Thyroid gland (tissue), 4 donors: Measurements from ENCODE around the gene PLA2G4A. TPM values are rescaled to one million over a fixed set of nuclear protein-coding genes. Genes with fewer than 3 reads are reported as not detected.

Source experiments
- DNase-seq, 2 donors: peaks; one replicate each; pipeline ENCODE4 v3.0.0-alpha.2; 2019
- H3K27ac ChIP-seq, 3 donors: fragments of 200-600 bp; sonication (generic); 1 replicate in 2 of 3; 2 replicates in 1 of 3; pipeline ENCODE4 v1.5.1; 2016 to 2019; ENCODE audit warnings: mild to moderate bottlenecking in 1 of 3, moderate library complexity in 1 of 3
- H3K27me3 ChIP-seq: fragments of 200-600 bp; sonication (generic); one replicate; pipeline ENCODE4 v1.5.1; 2019
- H3K36me3 ChIP-seq, 2 donors: fragments of 200-600 bp; sonication (generic); one replicate each; pipeline ENCODE4 v1.5.1; 2016 to 2019
- H3K4me1 ChIP-seq, 2 donors: fragments of 200-600 bp; sonication (generic); one replicate each; pipeline ENCODE4 v1.5.1; 2017 to 2019
- H3K4me3 ChIP-seq, 3 donors: fragments of 200-600 bp; sonication (generic); replicated peaks in 1 of 3; 1 replicate in 2 of 3; 2 replicates in 1 of 3; pipeline ENCODE4 v1.5.1; 2016; ENCODE audit warnings: mild to moderate bottlenecking in 1 of 3
- H3K9me3 ChIP-seq: fragments of 200-600 bp; sonication (generic); one replicate; pipeline ENCODE4 v1.5.1; 2017
- CTCF ChIP-seq, 6 experiments: fragments of 200-600 bp in 3 of 6; fragments of 450-650 bp in 3 of 6; sonication (generic) in 3 of 6; IDR thresholded peaks; one replicate each; pipeline ENCODE4 v1.5.1; 2016 to 2019; ENCODE audit warnings: antibody characterized with exemption in 6 of 6, mild to moderate bottlenecking in 2 of 6, inconsistent platforms in 1 of 6, moderate library complexity in 1 of 6
- POLR2A ChIP-seq, 2 donors: fragments of 450-650 bp; IDR thresholded peaks; one replicate each; pipeline ENCODE4 v1.6.1; 2017; ENCODE audit warnings: antibody characterized with exemption in 2 of 2, mild to moderate bottlenecking in 2 of 2, moderate library complexity in 1 of 2
- WGBS, 2 donors: methylation state at CpG; one replicate each; pipeline ENCODE4 v1.1.5; 2017; 5-methylcytosine and 5-hydroxymethylcytosine counted together
- intact Hi-C: fragments of 100-400 bp; cut with DNase I; formaldehyde crosslinking; loops from one replicate; pipeline ENCODE4 v1.15.1; 2023
- total RNA-seq, 4 donors: library from RNA; depleted of rRNA; stranded (reverse); fragments of >200 nt; gene quantifications; one replicate each; pipeline ENCODE4 v1.2.3, GENCODE V29; 2016

Gene PLA2G4A
- total RNA-seq, 4 donors from 2014 or later = 3.4 to 6.4 (median 5.2) TPM

GRCh38 chr1:186943891-186944686 is 115.3 kb downstream of the PLA2G4A start:
- intact Hi-C loops = no loop called here
- H3K9me3 ChIP-seq = no peaks in the 10 kb centered on the region
- TF ChIP-seq CTCF (IDR thresholded peaks at IDR 0.05) (no peak), POLR2A (IDR thresholded peaks at IDR 0.05) (no peak)

GRCh38 chr1:186945146-186945545 is 116.4 kb downstream of the PLA2G4A start:
- Histone ChIP-seq H3K27me3 (no peaks in the 10 kb centered on the region), H3K27ac (no peak overlapping the region), H3K9me3 (no peaks in the 10 kb centered on the region), H3K36me3 (no peaks in the 10 kb centered on the region), H3K4me1 (no peaks in the 10 kb centered on the region), H3K4me3 (no peak overlapping the region)
- no peak for DNase-seq
- TF ChIP-seq POLR2A (IDR thresholded peaks at IDR 0.05) (no peak), CTCF (IDR thresholded peaks at IDR 0.05) (no peak)
- WGBS, 2 donors = 90 to 93% methylated on average over 4 of the region's 4 CpGs
- intact Hi-C loops = no loop called here

More at GRCh38 chr1:186943891-186944686, 115.3 kb downstream of the PLA2G4A start:
- Histone ChIP-seq H3K36me3 (no peaks in the 10 kb centered on the region), H3K4me3 (no peak overlapping the region), H3K27ac (no peak overlapping the region), H3K27me3 (no peaks in the 10 kb centered on the region), H3K4me1 (no peaks in the 10 kb centered on the region)
- no peak for DNase-seq
- 83 to 85% methylated on average over 8 of the region's 8 CpGs for WGBS, 2 donors

- no peaks in the 10 kb centered on the region for H3K36me3 ChIP-seq
- 43 to 47% methylated on average over 4 of the region's 4 CpGs for WGBS, 2 donors
- no peaks in the 10 kb centered on the region for H3K4me1 ChIP-seq
- H3K9me3 ChIP-seq = no peaks in the 10 kb centered on the region
- DNase-seq = no peak
- H3K27me3 ChIP-seq = no peaks in the 10 kb centered on the region
- intact Hi-C loops = no loop called here
- no peak overlapping the region for H3K27ac ChIP-seq
- TF ChIP-seq POLR2A (IDR thresholded peaks at IDR 0.05) (no peak), CTCF (IDR thresholded peaks at IDR 0.05) (no peak)
- no peak overlapping the region for H3K4me3 ChIP-seq
These were observed 119.8 kb downstream of the PLA2G4A start for GRCh38 chr1:186948535-186948934.

GRCh38 chr1:186949173-186949572 is 120.4 kb downstream of the PLA2G4A start:
- no peak for TF ChIP-seq CTCF (IDR thresholded peaks at IDR 0.05)
- TF ChIP-seq POLR2A (IDR thresholded peaks at IDR 0.05) = no peak
- Histone ChIP-seq H3K36me3 (no peaks in the 10 kb centered on the region), H3K27me3 (no peaks in the 10 kb centered on the region), H3K4me3 (no peak overlapping the region), H3K9me3 (no peaks in the 10 kb centered on the region), H3K27ac (no peak overlapping the region), H3K4me1 (no peaks in the 10 kb centered on the region)
- intact Hi-C loops = no loop called here
- no peak for DNase-seq
- WGBS, 2 donors = 41 to 48% methylated on average over 1 of the region's 1 CpG

- no peaks in the 10 kb centered on the region for H3K36me3 ChIP-seq
- no peaks in the 10 kb centered on the region for H3K27me3 ChIP-seq
- TF ChIP-seq POLR2A (IDR thresholded peaks at IDR 0.05) = no peak
- TF ChIP-seq CTCF (IDR thresholded peaks at IDR 0.05) = no peak
- H3K9me3 ChIP-seq = no peaks in the 10 kb centered on the region
- no peak overlapping the region for H3K27ac ChIP-seq
- no peak for DNase-seq
- H3K4me1 ChIP-seq = no peaks in the 10 kb centered on the region
- H3K4me3 ChIP-seq = no peak overlapping the region
- intact Hi-C loops = no loop called here
- WGBS, 2 donors = 73 to 85% methylated on average over 4 of the region's 4 CpGs
These were observed 121.8 kb downstream of the PLA2G4A start for GRCh38 chr1:186950547-186950946.
